Smooth muscle cell (in vitro differentiated cells): ENCODE data around the gene MMRN1. TPM values are rescaled to one million over a fixed set of nuclear protein-coding genes. Genes with fewer than 3 reads are reported as not detected.

Experiments
- DNase-seq: peaks from one replicate; lab custom pipeline; 2025; ENCODE audit not compliant: unreplicated experiment; lab: John Stamatoyannopoulos, UW
- H2AFZ ChIP-seq: fragments of 200-600 bp; sonication (generic); 2 replicates; pipeline ENCODE4 v1.6.0; 2016; ENCODE audit warnings: antibody characterized with exemption, low read depth, mild to moderate bottlenecking
- H3F3A ChIP-seq: fragments of 200-600 bp; sonication (generic); 2 replicates; pipeline ENCODE4 v1.6.0; 2017; ENCODE audit warnings: antibody characterized with exemption, low read depth
- H3K27ac ChIP-seq: fragments of 200-600 bp; sonication (generic); 2 replicates; pipeline ENCODE4 v1.5.1; 2016; ENCODE audit warnings: low read depth, mild to moderate bottlenecking
- H3K27me3 ChIP-seq: fragments of 200-600 bp; sonication (generic); 2 replicates; pipeline ENCODE4 v1.6.1; 2016; ENCODE audit warnings: low read depth, mild to moderate bottlenecking
- H3K36me3 ChIP-seq: fragments of 200-600 bp; sonication (generic); 2 replicates; pipeline ENCODE4 v1.5.1; 2016; ENCODE audit warnings: low read depth
- H3K4me1 ChIP-seq: fragments of 200-600 bp; sonication (generic); 2 replicates; pipeline ENCODE4 v1.5.1; 2016; ENCODE audit warnings: low read depth
- H3K4me2 ChIP-seq: fragments of 200-600 bp; sonication (generic); 2 replicates; pipeline ENCODE4 v1.6.0; 2016; ENCODE audit warnings: mild to moderate bottlenecking
- H3K4me3 ChIP-seq: fragments of 200-600 bp; sonication (generic); 2 replicates; pipeline ENCODE4 v1.5.1; 2016; ENCODE audit warnings: mild to moderate bottlenecking
- H3K79me2 ChIP-seq: fragments of 200-600 bp; sonication (generic); 2 replicates; pipeline ENCODE4 v1.6.0; 2016; ENCODE audit warnings: low read depth, mild to moderate bottlenecking
- H3K9ac ChIP-seq: fragments of 200-600 bp; sonication (generic); 2 replicates; pipeline ENCODE4 v1.6.0; 2016; ENCODE audit warnings: low read depth
- H3K9me3 ChIP-seq: fragments of 200-600 bp; sonication (generic); replicated peaks from 2 replicates; pipeline ENCODE4 v1.5.1; 2016; ENCODE audit warnings: low read depth
- H4K20me1 ChIP-seq: fragments of 200-600 bp; sonication (generic); 2 replicates; pipeline ENCODE4 v1.6.0; 2016; ENCODE audit warnings: low read depth
- CTCF ChIP-seq: fragments of 200-600 bp; sonication (generic); IDR thresholded peaks from 2 replicates; pipeline ENCODE4 v1.5.1; 2017; ENCODE audit warnings: borderline replicate concordance, mild to moderate bottlenecking, antibody characterized with exemption; ENCODE audit not compliant: insufficient read depth, poor library complexity, severe bottlenecking
- WGBS: methylation state at CpG from one replicate; pipeline ENCODE4 v1.1.7; 2016; ENCODE audit warnings: low lambda C conversion rate; 5-methylcytosine and 5-hydroxymethylcytosine counted together
- polyA plus RNA-seq: library from polyadenylated mRNA; unstranded; fragments of >200 nt; fragmentation: Nextera tagmentation; extraction: Ambion mirVana; gene quantifications from 2 replicates; pipeline ENCODE4 v1.2.1, GENCODE V29; 2016
- total RNA-seq: library from RNA; depleted of rRNA; stranded (reverse); fragments of >200 nt; gene quantifications from 2 replicates; pipeline ENCODE4 v1.2.3, GENCODE V29; 2014

Gene MMRN1
- total and polyA plus RNA-seq, 2 experiments from 2014 or later: 0.04 TPM; not detected in 1

DNA sequence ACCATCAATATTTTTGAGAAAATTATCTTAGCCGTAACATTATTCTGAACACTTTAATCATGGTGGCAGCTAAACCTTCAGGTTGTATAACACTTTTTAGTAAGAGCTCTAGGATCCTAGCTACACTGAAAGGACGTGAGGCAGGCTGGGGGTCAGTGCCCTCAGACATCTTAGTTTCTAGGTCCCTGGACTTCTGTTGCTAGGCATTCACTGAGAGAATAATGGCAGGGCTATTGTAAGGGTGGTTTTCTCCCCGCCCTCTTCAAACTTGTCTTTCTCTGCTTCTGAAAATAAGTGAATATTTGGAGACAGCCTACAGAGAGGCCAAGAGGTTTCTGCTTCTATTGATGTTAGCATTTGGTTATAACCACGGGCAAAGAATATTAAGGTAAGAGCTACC lies 15.4 kb upstream of the MMRN1 start:
- no peak for TF ChIP-seq CTCF
- Histone ChIP-seq H3K27ac (no peak overlapping the region), H2AFZ (no peak overlapping the region), H3K9me3 (no peaks in the 10 kb centered on the region), H3F3A (no peaks in the 10 kb centered on the region), H4K20me1 (no peaks in the 10 kb centered on the region), H3K9ac (no peak overlapping the region), H3K4me1 (no peaks in the 10 kb centered on the region), H3K79me2 (no peaks in the 10 kb centered on the region), H3K4me3 (no peak overlapping the region), H3K27me3 (peaks cover 10% of the 10 kb centered on the region), H3K4me2 (no peak overlapping the region), H3K36me3 (no peaks in the 10 kb centered on the region)
- 88% methylated on average over 4 of the region's 4 CpGs for WGBS
- DNase-seq: no peak

GRCh38 chr4:89889289-89889688 lies 5.4 kb upstream of the MMRN1 start:
- Histone ChIP-seq H4K20me1 (no peaks in the 10 kb centered on the region), H3K27me3 (no peaks in the 10 kb centered on the region), H3F3A (no peaks in the 10 kb centered on the region), H3K9me3 (no peaks in the 10 kb centered on the region), H3K4me1 (no peaks in the 10 kb centered on the region), H2AFZ (no peak overlapping the region), H3K79me2 (no peaks in the 10 kb centered on the region), H3K4me3 (no peak overlapping the region), H3K9ac (no peak overlapping the region), H3K27ac (no peak overlapping the region), H3K4me2 (no peak overlapping the region), H3K36me3 (no peaks in the 10 kb centered on the region)
- WGBS: 80% methylated on average over 9 of the region's 9 CpGs
- no peak for TF ChIP-seq CTCF
- DNase-seq: no peak

DNA sequence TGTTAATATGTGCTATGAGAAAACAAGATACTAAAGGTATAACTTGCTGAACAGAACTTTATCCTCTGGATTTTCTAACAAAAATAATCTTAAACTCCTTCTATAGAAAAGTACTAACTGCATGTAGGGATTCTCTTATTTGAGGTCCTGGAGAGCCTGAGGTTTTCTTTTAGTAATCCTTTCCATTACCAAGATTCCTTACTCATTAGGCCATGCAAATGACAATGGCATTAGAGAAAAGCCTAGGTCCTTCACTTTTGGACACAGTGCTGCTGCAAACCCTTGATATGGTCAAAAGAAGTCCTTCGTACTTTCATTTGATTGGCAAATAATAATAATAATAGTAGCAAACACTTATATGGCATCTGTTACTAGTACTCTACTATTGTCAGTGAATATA lies 3.2 kb downstream of the MMRN1 start:
- DNase-seq: no peak
- Histone ChIP-seq H3K9ac (no peak overlapping the region), H3K4me2 (no peak overlapping the region), H3K4me3 (no peak overlapping the region), H3K27me3 (peaks cover 6% of the 10 kb centered on the region), H3K79me2 (no peaks in the 10 kb centered on the region), H3K4me1 (no peaks in the 10 kb centered on the region), H2AFZ (no peak overlapping the region), H3F3A (no peaks in the 10 kb centered on the region), H3K36me3 (no peaks in the 10 kb centered on the region), H3K27ac (no peak overlapping the region), H4K20me1 (no peaks in the 10 kb centered on the region), H3K9me3 (no peaks in the 10 kb centered on the region)
- TF ChIP-seq CTCF: no peak
- 95% methylated on average over 1 of the region's 1 CpG for WGBS

- Histone ChIP-seq H3K4me1 (no peaks in the 10 kb centered on the region), H2AFZ (no peak overlapping the region), H3K27ac (no peak overlapping the region), H3F3A (no peaks in the 10 kb centered on the region), H4K20me1 (no peaks in the 10 kb centered on the region), H3K4me3 (no peak overlapping the region), H3K9ac (no peak overlapping the region), H3K4me2 (no peak overlapping the region), H3K9me3 (no peaks in the 10 kb centered on the region), H3K27me3 (peaks cover 6% of the 10 kb centered on the region), H3K79me2 (no peaks in the 10 kb centered on the region), H3K36me3 (no peaks in the 10 kb centered on the region)
- DNase-seq: no peak
- no peak for TF ChIP-seq CTCF
- WGBS: 63% methylated on average over 5 of the region's 5 CpGs
Measured at GRCh38 chr4:89898304-89898716, 3.7 kb downstream of the MMRN1 start.
